ENCODE measurements around the gene ACTG2.
"Not testable (repeated sequence)": the region's sequence is repeated elsewhere in the genome, so short reads cannot be mapped to it uniquely, and the experiment has no call there.

Gene ACTG2

GRCh38 chr2:73937103-73937885, 44.5 kb downstream of the ACTG2 start:
- DNase-seq (ENCODE audit: low spot score): no peak

DNA sequence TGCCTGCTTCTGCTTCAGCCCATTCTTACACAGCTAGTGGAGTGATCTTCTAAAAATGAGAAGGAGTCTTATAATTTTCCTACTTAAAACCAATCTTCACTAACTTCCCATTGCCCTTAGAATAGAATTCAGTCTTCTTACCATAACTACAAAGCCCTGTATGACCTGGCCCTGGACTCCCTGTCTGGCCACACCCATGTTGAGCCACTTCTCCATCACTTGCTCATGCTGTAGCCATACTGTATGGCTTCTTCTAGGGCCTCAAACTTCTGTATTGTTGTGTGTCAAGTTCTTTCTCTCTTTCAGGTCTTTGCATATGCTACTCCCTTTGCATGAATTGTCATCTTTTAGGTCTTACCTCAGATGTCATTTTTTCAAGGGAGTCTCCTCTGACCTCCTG, 45.1 kb downstream of the ACTG2 start:
- no peak for DNase-seq (ENCODE audit: low spot score)

GRCh38 chr2:73938718-73939352, 46.0 kb downstream of the ACTG2 start:
- no peak for DNase-seq (ENCODE audit: low spot score)

DNA sequence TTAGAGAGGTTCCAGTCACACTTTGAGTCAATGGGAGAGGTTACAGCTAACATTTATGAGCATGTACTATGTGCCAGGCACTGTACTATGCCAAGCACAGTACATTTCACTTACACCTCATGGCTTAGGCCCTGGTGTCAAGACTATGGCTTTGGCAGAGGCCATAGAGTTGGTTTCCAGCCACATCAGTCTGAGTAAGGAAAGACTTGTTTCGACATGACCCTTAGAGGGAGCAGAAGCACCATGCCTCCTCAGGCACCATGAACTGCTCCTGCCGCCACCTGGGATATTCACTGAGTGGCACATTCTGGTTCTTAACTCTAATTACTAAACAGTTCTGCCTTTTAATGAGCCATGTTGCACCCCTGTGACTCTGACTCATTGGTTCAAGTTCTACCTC, 46.6 kb downstream of the ACTG2 start:
- DNase-seq (ENCODE audit: low spot score): no peak

DNA sequence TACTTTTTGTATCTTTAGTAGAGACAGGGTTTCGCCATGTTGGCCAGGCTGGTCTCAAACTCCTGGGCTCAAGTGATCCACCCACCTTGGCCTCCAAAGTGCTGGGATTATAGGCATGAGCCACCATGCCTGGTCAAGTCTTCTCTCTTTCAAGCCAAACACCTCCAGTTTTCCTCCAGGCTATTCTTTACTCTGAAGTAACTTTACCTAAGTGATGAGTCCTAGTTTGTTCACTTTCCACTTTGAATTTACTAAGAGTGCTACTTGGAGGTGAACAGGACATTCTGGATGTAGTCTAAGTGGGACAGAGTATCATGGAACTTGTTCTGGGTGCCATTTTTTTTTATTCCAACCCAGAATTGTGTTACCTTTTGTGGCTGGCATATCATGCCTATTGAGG, 47.3 kb downstream of the ACTG2 start:
- not testable (repeated sequence) for DNase-seq (ENCODE audit: low spot score)

- no peak for DNase-seq (ENCODE audit: low spot score)
Observed at GRCh38 chr2:73942664-73943063, 49.9 kb downstream of the ACTG2 start.

GRCh38 chr2:73944714-73945113, 51.9 kb downstream of the ACTG2 start:
- no peak for DNase-seq (ENCODE audit: low spot score)

DNA sequence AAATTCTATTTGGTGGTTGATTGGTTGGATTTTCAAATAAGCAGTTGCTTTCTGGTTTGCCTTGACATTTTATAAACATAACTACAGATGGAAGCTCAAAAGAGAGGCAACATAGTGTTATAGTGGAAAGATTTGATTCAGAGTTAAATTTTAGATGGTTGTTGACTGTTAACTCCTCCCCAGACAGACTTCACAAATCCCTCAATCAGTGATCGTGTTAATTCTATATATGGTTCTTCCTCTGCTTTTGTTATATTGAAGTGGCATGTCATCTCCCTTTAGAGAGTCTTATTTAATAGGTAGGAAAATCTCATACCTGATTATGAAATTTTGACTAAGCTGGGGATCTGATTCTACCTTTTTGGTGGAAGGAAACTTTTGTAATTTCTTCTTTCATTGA, 53.4 kb downstream of the ACTG2 start:
- DNase-seq (ENCODE audit: low spot score): no peak

- DNase-seq (ENCODE audit: low spot score): no peak
Observed at GRCh38 chr2:73946666-73947065, 53.9 kb downstream of the ACTG2 start.

- DNase-seq (ENCODE audit: low spot score): no peak
Observed at GRCh38 chr2:73947412-73948018, 54.7 kb downstream of the ACTG2 start.

DNA sequence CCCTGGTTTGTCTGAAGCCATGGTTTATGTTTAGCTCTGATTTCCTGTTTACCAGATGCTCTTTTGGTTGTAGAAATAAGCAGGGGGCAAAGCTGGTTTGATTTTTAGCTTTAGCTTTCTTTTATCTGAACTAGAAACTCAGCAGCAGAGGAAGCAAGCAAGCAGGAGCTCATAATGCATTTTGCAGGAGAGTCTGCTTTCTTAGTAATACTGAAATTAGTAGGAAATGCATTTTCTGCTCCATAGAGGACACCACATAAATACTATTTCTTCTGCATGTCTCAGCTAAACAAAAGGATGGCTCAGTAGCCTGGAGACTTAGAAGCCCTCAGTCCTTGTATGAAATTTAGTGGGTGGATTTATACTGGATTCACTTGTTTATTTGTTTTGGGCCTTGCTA, 57.0 kb downstream of the ACTG2 start:
- no peak for DNase-seq (ENCODE audit: low spot score)

DNA sequence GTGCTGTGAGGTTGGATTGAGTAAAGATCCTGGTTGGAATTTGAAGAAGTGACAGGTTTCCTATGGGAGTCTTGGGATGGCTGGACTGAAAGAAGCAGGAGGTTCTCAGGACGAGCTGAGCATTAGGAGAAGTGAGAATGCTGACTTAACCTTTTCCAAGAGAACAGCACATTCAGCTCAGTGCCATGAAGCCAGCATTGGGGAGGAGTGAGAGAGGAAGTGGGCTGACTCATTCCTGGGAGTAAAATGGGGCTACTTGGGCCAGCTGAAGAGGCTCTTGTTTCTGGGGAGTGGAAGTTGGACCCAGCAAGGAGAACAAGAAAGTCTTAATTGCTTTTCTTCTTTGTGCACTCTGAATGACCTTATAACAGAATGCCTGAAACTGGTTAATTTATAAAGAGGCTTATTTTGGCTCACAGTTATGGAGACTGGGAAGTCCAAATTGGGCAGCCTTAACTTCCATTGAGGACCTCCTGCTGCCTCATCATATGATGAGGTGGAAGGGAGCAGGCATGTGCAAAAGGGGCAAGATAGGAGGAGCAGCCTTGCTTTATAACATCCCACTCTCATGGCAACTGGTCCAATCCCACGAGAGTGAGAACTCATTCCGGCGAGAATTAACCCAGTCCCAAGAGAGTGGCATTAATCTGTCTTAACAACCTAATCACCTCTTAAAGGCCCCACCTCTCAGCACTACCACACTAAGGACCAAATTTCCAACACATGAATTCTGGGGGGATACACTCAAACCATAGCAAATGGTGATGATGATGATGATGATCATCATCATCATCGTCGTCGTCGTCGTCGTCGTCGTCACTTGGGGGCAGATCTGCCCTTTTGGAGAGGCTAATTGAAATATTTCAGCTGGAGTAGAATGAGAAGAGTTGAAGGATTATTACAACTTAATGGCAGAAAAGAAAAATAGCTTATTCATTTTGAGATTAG, 60.0 kb downstream of the ACTG2 start:
- DNase-seq (ENCODE audit: low spot score): no peak

DNA sequence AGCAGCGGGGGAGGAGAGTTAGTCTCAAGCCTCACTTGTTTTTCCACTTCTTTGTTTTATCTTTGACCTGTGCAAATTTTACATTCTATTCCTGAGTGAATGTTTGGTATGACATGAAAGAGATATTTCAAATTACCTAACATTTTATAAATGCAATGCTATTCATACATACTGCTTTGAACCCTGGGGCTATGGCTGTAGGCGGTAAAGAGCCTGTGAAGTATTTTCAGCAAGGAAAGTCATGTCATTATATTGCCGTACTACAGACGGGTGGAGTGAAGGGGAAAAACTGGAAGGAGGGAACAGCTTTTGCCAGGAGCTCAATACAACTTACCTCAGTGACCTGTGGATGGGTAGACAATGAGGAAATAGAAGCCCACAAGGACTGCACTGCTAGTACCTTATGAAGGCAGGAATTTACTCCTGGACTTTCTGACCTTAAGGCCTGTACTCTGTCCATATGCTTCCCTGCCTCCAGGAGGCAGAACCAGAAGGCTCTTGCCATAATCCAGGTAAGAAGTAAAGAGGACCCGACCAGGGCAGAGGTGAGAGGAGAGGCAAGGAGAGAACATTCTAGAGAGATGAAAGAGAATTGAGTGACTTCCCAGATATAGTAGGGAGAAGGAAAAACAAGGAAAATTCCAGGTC, 63.5 kb downstream of the ACTG2 start:
- DNase-seq (ENCODE audit: low spot score): no peak

- DNase-seq (ENCODE audit: low spot score): no peak
Observed at GRCh38 chr2:73961274-73961673, 68.5 kb downstream of the ACTG2 start.

- no peak for DNase-seq (ENCODE audit: low spot score)
Observed at GRCh38 chr2:73961823-73962615, 69.2 kb downstream of the ACTG2 start.

DNA sequence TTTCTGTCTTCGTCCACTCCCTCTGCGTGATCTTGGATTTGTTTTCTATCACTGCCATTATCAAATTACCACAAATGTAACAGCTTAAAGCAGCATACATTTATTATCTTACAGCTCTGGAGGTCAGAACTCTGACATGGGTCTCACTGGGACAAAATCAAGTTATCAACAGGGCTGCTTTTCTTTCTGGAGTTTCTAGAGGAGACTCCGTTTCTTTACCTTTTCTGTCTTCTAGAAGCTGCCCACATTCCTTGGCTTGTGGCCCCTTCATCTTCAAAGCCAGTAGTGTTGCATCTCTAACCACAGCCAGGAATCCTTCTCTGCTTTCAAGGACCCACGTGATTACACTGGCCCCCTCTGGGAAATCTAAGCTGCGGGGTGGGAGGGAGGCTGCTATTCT, 70.0 kb downstream of the ACTG2 start:
- DNase-seq (ENCODE audit: low spot score): no peak

DNA sequence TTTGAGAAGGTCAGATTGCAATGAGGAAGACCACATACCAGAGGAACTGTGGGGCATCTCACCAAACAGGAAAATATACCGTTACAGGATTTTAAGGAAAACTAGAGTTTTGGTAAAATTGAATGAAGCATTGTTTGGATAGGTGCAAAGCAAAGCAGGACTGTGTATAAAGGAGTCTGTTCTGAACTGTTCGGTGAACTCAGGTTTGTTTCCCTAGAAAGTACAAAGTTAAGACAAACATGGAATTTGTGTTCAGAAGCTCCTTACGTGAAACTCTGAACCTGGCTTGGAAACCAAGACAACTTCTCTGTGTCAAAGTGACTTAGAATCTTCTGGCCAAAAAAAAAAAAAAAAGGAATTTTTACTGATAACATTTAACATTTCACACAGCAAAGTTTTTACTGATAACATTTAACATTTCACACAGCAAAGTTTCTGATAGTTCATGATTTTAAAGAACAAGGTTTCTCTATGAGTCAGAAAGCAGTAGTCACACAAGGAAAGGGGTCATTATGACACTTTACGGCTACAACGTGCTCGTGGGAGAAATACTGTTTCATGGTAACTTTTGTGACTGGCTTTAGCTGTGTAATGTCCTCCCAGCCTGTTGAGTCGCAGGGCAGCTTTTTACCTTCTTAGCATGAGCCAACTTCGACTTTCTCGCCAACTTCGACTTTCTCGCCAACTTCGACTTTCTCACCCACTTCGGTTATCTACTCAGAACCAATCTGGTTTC, 70.7 kb downstream of the ACTG2 start:
- no peak for DNase-seq (ENCODE audit: low spot score)

DNA sequence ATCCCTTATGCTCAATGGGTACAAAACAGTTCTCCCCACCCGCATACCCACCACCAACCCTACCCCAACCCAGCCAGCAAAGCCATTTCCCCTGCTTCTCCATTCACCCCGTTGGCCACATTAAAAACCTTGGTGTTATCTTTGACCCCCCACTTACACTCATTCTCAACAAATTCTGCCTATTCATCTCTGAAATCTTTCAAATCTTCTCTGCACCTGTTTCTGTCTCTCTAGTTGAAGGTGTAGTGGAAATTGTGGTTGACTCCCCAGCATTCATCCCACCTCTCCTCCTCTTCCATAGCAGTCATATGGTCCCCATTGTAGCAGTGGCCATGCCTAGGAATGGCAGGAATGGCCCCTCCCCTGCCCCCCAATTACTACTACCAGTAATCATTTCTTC, 71.4 kb downstream of the ACTG2 start:
- DNase-seq (ENCODE audit: low spot score): no peak

GRCh38 chr2:73965053-73965452, 72.2 kb downstream of the ACTG2 start:
- DNase-seq (ENCODE audit: low spot score): no peak

DNA sequence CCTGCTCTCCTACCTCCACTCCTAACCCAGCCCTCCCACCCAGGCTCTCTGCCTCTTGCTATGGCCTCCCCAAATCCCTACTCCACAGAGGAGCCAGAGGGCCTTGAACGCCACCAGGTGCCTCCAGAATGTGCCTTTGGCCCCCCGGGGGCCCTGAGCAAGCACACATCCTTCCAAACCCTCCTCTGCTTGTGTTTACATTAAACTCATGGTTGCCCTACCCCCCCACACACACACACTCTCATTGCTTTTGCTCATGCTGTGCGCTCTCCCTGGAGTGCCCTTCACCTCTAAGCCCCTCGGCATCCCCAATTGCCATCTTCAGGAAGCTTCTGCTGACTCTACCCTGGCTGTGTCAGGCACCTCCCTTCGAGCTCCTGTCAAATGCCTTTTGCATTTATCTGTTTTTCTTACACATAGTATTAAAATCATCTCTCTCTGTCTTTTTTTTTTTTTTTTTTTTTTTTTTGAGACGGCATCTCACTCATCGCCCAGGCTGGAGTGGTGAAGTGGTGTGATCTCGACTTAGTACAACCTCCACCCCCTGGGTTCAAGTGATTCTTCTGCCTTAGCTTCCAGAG, 75.6 kb downstream of the ACTG2 start:
- DNase-seq (ENCODE audit: low spot score): no peak
